Kidney epithelial cell (primary cell): Measurements from ENCODE around the gene TRPC4AP. TPM values are rescaled to one million over a fixed set of nuclear protein-coding genes. Genes with fewer than 3 reads are reported as not detected.

Source experiments
- DNase-seq: peaks from one replicate; pipeline ENCODE4 v3.0.0-alpha.2; 2010; ENCODE audit warnings: low read depth
- H3K27me3 ChIP-seq: 2 replicates; pipeline ENCODE4 v1.6.0; 2011; ENCODE audit warnings: low read length; ENCODE audit not compliant: control insufficient read depth, insufficient read depth
- H3K36me3 ChIP-seq: 2 replicates; pipeline ENCODE4 v1.5.1; 2011; ENCODE audit warnings: low read length; ENCODE audit not compliant: control insufficient read depth, insufficient read depth
- H3K4me3 ChIP-seq: 2 replicates; pipeline ENCODE4 v1.5.1; 2011; ENCODE audit warnings: low read depth, mild to moderate bottlenecking, control low read depth, low read length
- total RNA-seq: library from RNA; depleted of rRNA; stranded (reverse); fragments of >200 nt; gene quantifications from 2 replicates; pipeline ENCODE4 v1.2.3, GENCODE V29; 2015
- TF ChIP-seq, protein P1 (sequence below): IDR thresholded peaks from 2 replicates; pipeline ENCODE4 v1.5.1; 2011; ENCODE audit warnings: mild to moderate bottlenecking, moderate library complexity, low read length, control low read depth, inconsistent platforms; ENCODE audit not compliant: insufficient read depth, poor library complexity, severe bottlenecking

TRPC4AP gene
- total RNA-seq, 1 donor from 2014 or later, result 78.8 TPM

GRCh38 chr20:35042268-35042667, 50.3 kb downstream of the TRPC4AP start:
- TF ChIP-seq, protein P1, sequence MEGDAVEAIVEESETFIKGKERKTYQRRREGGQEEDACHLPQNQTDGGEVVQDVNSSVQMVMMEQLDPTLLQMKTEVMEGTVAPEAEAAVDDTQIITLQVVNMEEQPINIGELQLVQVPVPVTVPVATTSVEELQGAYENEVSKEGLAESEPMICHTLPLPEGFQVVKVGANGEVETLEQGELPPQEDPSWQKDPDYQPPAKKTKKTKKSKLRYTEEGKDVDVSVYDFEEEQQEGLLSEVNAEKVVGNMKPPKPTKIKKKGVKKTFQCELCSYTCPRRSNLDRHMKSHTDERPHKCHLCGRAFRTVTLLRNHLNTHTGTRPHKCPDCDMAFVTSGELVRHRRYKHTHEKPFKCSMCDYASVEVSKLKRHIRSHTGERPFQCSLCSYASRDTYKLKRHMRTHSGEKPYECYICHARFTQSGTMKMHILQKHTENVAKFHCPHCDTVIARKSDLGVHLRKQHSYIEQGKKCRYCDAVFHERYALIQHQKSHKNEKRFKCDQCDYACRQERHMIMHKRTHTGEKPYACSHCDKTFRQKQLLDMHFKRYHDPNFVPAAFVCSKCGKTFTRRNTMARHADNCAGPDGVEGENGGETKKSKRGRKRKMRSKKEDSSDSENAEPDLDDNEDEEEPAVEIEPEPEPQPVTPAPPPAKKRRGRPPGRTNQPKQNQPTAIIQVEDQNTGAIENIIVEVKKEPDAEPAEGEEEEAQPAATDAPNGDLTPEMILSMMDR, result no peak
- Histone ChIP-seq H3K27me3 (no peaks in the 10 kb centered on the region), H3K36me3 (no peaks in the 10 kb centered on the region), H3K4me3 (no peak overlapping the region)
- no peak for DNase-seq

DNA sequence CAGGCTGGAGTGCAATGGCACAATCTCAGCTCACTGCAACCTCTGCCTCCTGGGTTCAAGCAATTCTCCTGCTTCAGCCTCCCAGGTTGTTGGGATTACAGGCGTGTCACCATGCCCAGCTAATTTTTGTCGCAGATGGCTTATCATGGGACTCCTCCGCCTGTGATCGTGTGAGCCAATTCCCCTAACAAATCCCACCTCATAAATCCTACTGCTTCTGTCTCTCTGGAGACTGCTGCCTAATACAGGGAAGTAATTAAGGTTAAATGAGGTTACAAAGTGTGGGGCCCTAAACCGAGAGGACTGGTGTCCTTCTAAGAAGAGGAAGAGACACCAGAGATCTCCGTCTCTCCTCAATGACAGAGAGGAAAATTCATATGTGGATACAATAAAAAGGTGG, 52.0 kb downstream of the TRPC4AP start:
- Histone ChIP-seq H3K4me3 (no peak overlapping the region), H3K36me3 (no peaks in the 10 kb centered on the region), H3K27me3 (no peaks in the 10 kb centered on the region)
- DNase-seq, result no peak
- TF ChIP-seq, protein P1, result no peak

DNA sequence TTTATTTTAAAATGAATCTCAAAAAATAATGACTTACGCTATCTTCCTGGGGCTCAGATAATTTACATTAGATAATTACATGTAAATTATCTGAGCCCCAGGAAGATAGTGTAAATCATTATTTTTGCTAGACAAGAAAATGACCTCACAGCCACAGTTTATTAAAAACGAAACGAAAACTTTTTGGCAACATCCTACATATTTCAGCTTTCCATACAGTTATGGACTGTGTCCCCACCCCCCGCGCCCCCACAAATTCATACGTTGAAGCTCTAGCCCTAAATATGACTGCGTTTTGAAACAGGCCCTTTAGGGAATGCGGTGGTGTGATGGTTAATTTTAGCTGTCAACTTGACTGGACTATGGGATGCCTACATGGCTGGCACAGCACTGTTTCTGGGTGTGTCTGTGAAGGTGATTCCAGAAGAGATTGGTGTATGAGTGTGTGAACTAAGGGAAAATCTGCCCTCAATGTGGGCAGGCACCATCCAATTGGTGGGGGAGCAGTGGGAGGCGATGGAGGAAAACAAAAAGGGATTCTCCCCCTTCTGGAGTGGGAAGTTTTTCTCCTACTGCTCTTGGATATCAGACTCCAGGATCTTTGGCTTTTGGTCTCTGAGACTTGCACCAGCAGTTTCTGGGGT, 52.6 kb downstream of the TRPC4AP start:
- TF ChIP-seq, protein P1, result no peak
- Histone ChIP-seq H3K4me3 (no peak overlapping the region), H3K27me3 (no peaks in the 10 kb centered on the region), H3K36me3 (peaks cover under 1% of the 10 kb centered on the region)
- no peak for DNase-seq

- Histone ChIP-seq H3K4me3 (no peak overlapping the region), H3K27me3 (no peaks in the 10 kb centered on the region), H3K36me3 (peaks cover 3% of the 10 kb centered on the region)
- DNase-seq, result peak; percentile 10
- TF ChIP-seq, protein P1, result no peak
Observed at GRCh38 chr20:35039146-35039545, 53.5 kb downstream of the TRPC4AP start.

- Histone ChIP-seq H3K27me3 (no peaks in the 10 kb centered on the region), H3K36me3 (peaks cover 4% of the 10 kb centered on the region), H3K4me3 (no peak overlapping the region)
- no peak for DNase-seq
- TF ChIP-seq, protein P1, result no peak
Observed at GRCh38 chr20:35034145-35034544, 58.5 kb downstream of the TRPC4AP start.

DNA sequence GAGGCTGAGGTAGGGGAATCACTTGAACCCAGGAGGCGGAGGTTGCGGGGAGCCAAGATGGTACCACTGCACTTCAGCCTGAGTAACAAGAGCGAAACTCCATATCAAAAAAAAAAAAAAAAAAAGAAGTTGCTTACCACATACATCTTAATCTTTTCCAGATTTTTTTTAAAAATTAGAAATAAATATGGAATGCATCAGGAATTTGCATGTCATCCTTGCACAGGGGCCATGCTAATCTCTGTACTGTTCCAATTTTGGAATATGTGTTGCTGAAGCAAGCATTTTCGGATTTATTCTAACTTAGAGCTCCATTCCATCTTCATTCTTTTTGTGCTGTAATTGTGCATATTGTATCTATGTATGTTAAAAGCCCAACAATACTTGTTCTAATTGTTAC, 62.5 kb downstream of the TRPC4AP start:
- Histone ChIP-seq H3K36me3 (peaks cover 4% of the 10 kb centered on the region), H3K27me3 (no peaks in the 10 kb centered on the region), H3K4me3 (no peak overlapping the region)
- TF ChIP-seq, protein P1, result no peak
- no peak for DNase-seq
